Fibroblast of peridontal ligament (primary cell): ENCODE data around the gene AQP12B.

Experiments
- DNase-seq: peaks from one replicate; pipeline ENCODE4 v3.0.0-alpha.2; 2010; ENCODE audit errors: extremely low read depth

AQP12B gene

DNA sequence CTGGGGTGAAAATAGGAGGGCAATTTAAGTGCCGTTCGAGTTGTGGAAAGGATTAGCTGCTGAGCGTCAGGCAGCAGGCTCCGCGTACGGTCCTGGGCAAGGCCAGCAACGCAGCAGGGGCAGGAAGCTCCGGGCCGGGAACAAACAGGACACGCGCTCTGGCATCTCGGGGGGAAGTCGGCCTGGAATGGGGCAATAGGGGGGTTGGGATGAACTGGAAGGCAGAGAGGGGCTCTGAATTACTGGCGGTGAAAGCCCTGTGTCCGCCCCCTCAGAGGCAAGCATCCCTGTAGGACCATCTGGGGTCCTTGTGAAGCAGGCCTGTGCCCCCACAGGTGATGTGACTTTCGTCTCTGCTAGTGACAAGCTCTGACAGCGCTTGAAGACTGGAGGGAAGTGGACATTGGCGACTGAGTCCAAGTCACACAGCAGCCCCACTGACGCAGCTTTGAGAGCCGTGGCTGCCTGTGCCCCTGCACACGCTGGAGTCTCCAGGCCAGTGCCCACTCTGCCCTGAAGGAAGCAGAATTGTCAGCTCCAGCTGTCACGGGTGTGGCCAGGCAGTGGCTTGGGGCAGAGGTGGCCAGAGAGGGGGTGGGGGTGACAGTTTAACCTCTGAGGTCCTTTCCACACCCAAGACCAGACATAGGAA lies 35.1 kb downstream of the AQP12B start:
- no peak for DNase-seq

- no peak for DNase-seq
These were observed 35.7 kb downstream of the AQP12B start for GRCh38 chr2:240646900-240647502.

GRCh38 chr2:240646176-240646899 lies 36.3 kb downstream of the AQP12B start:
- DNase-seq = no peak

DNA sequence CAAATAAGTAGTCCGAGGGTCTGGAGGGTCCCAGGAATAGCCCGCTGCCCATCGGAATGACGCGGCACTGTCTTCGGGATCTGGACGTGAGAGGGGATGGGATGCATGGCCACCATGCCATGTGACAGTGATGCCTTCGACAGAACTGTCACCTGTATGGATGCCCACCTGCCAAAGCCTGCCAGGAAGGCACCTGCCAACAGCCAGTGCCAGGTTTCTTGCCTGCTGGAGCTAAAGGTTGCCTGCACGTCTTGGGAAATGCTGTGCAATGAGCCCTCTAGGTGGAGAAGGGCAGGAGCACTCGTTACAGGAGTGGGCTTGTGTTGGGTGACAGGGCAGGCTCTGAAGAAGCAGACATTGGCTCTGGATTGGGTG lies 36.9 kb downstream of the AQP12B start:
- DNase-seq = no peak

- no peak for DNase-seq
These were observed 37.3 kb downstream of the AQP12B start for GRCh38 chr2:240645346-240645745.

- DNase-seq = no peak
These were observed 37.8 kb downstream of the AQP12B start for GRCh38 chr2:240644859-240645301.

DNA sequence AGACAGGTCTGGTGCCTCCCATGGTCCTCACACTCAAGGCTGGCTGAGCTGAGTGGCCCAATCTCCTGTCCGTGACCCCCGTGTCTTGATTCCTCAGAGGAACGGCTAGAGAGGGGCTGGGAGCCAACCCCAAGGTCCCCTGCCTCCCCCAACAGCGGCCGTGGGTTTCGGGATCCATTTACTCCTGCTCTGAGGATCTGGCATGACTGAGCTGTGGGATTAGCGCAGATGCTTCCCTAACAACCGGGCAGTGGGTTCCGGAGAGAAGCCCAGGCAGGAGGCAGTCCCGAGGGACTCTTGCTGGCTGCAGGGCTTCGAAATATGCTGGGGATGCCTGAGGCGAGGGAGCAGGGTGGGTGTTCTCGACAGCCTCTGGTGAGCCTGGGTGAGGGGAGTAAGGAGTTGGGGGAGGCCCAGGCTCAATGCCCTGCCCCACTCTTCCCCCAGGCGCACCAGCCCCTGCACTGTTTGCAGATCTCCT lies 38.5 kb downstream of the AQP12B start:
- no peak for DNase-seq

GRCh38 chr2:240643811-240644150 lies 38.9 kb downstream of the AQP12B start:
- no peak for DNase-seq

- no peak for DNase-seq
These were observed 39.4 kb downstream of the AQP12B start for GRCh38 chr2:240643093-240643810.

DNA sequence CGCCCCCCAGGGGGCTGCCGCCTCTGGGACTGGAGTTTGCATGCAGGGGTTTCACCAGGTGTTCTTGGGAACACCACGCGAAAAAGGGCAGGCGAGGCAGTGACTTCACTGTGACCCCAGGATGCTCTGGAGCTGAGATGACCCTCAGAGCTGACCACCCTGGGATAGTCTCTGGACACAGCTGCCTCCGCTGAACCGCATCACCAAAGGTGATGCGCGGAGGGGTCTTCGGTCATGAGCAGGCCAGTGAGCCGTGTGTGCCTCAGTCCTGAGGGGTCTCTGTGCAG lies 39.9 kb downstream of the AQP12B start:
- no peak for DNase-seq

- DNase-seq = no peak
These were observed 40.5 kb downstream of the AQP12B start for GRCh38 chr2:240642061-240642805.

GRCh38 chr2:240640939-240641338 lies 41.7 kb downstream of the AQP12B start:
- DNase-seq = no peak

DNA sequence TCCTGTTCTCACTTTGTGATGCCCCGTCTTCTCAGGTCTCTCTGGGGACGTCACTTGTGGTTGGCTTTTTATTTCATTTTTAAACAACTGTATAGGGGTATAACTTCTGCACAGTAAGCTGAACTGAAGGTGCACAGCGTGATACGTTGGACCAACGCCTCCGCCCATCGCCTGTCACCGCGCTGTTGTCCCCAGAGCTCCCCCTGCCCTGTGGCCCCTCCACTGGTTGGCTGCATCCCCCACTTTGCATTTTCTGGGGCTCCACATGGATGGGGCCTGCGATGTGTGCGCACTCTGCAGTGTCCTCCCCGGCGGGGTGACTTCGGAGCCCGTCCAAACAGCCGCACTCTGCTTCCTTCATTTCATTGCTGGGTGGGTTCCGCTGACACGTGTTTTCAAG lies 43.1 kb downstream of the AQP12B start:
- DNase-seq = no peak

DNA sequence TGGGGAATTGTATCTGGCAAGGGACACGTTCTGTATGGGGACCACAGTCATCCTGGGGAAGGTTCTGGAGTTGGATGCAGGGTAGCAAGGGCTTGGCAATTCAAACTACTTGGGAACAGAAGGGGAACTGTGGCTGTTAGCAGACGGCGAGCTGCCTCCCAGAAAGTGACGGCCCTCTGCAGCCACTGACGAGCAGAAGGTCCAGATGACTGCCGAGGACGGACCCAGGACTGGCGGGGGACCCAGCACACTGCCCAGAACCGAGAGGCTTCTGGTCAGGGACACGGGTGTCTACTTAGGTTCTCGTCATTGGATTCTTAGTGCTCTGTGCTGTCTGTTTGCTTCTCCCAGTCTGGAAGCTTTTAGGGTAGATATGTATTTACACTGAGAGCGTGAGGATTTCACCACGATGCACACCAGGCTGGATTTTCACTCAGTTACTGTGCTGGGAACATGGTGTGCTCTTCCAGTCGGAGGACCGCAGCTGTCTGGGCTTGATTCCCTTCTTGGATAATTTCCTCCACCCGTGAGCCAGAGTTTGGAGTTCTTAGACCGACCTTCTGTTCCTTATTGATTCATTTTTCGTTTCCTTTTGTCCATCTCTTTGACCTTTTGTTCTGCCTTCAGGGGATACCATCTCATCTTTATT lies 44.0 kb downstream of the AQP12B start:
- peak; percentile 21 for DNase-seq

- no peak for DNase-seq
These were observed 44.8 kb downstream of the AQP12B start for GRCh38 chr2:240637901-240638345.

DNA sequence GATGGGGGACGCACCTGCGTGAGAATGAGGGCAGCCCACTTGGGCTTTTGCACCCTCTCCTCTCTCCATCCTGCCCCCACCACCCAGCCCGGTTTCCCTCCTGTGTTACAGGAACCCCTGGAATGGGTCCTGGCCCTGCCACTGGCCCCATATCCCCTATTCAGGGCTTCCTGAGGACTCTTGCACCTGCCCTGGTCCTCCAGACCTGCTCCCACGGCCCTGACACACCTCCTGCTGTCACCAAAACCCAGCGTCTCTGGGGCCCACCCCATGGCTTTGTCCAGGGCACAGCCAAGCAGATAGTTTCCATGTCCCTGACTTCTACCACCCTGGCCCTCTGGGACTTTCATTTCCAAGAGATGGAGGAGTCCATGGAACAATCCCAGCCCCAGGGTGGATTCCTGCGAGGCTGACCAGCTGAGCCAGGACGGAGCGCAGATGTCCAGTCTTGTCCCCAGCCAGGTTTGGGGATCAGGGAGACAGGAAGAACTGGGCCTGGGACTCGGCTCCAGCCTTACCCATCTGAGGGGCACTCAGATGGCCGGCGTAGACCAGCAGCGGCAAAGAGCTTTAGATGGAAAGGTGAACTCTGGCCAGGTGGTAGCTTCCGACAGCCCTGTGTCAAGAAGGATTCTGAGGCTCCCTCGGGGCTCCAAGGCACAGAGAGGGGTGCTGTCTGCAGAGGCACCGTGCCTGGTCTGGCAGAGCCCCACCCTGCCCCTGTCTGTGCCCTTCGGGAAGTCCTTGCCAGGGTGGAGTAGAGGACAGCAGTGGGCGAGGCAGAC lies 45.4 kb downstream of the AQP12B start:
- DNase-seq = no peak

DNA sequence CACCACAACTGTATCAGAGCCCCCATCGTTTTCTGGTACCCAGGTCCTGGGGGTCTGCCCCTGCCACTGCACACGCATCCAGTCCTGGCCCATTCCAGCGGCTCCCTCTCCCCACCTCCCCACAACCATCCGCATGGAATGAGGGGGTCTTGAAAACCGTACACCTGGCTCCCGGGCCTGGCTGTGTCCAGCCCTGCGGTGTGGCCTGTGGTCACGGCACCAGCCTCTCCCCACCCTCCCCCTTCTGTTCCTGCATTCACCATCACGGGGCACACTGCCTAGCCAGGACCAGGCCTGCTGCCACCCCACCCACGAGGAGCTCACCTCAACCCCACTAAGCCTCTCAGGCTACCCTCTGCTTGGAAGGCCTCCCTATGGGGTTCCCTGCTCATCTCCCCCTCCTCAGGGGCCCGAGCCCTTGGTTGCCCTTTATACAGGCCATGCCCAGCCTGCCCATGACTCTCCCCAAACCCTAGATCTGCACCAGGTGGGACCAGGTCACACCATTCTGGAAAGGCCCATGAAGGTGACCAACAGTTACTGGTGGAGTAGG lies 46.0 kb downstream of the AQP12B start:
- no peak for DNase-seq

DNA sequence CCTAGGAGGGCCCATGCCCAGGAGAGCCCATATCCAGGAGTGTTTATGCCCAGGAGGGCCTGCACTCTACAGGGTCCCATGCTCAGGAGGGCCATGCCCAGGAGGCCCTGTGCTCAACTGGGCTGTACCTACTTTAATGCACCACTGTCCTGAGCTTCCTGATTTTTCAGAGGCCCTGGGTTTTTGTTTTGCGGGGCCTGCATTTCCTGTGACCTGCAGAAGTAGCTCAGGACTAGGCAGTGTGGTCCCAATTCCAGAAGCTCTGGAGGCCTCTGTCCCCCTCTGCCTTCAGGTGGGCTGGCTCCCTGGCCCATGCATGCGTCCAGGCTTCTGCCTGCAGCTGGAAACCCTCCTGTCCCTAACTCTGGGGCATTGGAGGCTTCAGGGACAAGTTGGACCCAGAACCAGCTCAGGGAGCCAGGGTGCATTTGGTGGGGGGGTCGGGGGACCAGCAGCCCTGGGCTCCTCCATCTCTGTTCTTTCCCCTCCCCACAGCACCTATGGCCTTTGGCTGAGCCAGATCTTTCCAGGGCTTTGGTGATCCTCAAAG lies 46.6 kb downstream of the AQP12B start:
- DNase-seq = no peak

DNA sequence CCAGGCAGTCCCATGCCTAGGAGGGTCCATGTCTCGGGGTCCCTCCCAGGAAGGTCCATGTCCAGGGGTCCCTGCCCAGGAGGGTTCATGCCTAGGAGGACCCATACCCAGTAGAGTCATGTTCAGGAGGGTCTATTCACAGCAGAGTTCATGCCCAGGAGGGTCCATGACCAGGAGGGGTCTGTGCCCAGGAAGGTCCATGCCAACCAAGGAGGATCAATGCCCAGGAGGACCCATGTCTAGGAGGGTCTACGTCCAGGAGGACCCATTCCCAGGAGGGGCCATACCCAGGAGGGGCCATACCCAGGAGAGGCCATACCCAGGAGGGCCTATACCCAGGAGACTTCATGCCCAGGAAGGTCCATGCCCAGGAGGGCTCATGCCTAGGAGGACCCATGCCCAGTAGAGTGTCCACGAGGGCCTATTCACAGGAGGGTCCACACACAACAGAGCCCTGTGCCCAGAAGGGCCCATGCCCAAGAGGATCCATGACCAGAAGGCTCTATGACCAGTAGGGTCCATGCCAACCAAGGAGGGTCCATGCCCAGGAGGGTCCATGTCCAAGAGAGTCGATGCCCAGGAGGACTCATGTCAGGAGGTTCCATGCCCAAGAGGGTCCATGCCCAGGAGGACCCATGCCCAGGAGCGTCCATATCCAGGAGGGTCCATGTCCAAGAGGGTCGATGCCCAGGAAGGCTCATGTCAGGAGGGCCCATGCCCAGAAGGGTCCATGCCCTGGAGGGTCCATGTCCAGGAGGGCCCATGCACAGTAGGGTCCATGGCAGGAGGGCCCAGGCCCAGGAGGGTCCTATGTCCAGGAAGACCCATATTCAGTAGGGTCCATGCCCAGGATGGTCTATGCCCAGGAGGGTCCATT lies 47.3 kb downstream of the AQP12B start:
- DNase-seq = no peak
